ENCODE results near the gene SIAH3.

Gene SIAH3

DNA sequence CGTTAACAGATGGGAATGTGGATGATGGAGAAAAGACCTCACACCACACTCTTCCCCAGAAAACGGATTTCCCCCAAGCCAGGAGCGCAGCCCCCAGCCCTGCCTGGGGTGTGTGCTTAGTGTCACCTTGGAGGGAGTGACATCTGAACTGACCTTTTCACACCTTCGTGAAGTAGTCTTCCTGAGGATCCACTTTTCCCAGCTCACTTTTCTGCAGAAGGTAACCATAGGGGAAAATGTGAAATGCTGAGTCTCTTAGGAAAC is 26.2 kb downstream of the SIAH3 start:
- TF ChIP-seq FOXP2 (optimal IDR thresholded peaks at IDR 0.05; ENCODE audit: borderline replicate concordance, extremely low read depth, extremely low read length, insufficient read depth) = no peak
- no peak for TF ChIP-seq TAF1 (IDR thresholded peaks at IDR 0.05; ENCODE audit: borderline replicate concordance, insufficient read depth, low read length)
- no peak for TF ChIP-seq SIN3A (IDR thresholded peaks at IDR 0.05; ENCODE audit: borderline replicate concordance, insufficient read depth, low read length)

DNA sequence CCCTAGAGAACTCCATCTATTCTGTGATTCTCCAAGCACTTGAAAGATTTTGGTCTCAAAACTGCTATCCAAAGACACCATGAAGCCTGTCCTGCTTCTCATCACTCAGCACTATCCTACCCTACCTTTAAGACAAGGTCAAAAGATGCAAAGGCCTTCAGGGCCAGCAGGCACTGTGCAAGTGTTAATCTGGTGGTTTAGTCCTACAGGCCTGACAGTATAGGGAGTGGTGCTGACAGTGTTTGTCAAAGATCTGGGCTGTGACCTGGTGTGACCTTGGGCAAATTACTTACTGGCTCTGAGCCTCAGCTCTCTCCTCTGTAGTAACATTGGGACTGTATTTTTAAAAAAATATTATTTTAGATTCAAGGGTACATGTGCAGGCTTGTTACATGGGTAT is 28.0 kb downstream of the SIAH3 start:
- TF ChIP-seq FOXP2 (optimal IDR thresholded peaks at IDR 0.05; ENCODE audit: borderline replicate concordance, extremely low read depth, extremely low read length, insufficient read depth) (no peak), SIN3A (IDR thresholded peaks at IDR 0.05; ENCODE audit: borderline replicate concordance, insufficient read depth, low read length) (no peak), POLR2AphosphoS5 (IDR thresholded peaks at IDR 0.05; ENCODE audit: low read depth, low read length) (no peak), TAF1 (IDR thresholded peaks at IDR 0.05; ENCODE audit: borderline replicate concordance, insufficient read depth, low read length) (no peak)
- TF ChIP-seq, protein P1, sequence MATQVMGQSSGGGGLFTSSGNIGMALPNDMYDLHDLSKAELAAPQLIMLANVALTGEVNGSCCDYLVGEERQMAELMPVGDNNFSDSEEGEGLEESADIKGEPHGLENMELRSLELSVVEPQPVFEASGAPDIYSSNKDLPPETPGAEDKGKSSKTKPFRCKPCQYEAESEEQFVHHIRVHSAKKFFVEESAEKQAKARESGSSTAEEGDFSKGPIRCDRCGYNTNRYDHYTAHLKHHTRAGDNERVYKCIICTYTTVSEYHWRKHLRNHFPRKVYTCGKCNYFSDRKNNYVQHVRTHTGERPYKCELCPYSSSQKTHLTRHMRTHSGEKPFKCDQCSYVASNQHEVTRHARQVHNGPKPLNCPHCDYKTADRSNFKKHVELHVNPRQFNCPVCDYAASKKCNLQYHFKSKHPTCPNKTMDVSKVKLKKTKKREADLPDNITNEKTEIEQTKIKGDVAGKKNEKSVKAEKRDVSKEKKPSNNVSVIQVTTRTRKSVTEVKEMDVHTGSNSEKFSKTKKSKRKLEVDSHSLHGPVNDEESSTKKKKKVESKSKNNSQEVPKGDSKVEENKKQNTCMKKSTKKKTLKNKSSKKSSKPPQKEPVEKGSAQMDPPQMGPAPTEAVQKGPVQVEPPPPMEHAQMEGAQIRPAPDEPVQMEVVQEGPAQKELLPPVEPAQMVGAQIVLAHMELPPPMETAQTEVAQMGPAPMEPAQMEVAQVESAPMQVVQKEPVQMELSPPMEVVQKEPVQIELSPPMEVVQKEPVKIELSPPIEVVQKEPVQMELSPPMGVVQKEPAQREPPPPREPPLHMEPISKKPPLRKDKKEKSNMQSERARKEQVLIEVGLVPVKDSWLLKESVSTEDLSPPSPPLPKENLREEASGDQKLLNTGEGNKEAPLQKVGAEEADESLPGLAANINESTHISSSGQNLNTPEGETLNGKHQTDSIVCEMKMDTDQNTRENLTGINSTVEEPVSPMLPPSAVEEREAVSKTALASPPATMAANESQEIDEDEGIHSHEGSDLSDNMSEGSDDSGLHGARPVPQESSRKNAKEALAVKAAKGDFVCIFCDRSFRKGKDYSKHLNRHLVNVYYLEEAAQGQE (IDR thresholded peaks at IDR 0.05; ENCODE audit: insufficient read depth in 1 of 2, low read depth in 2 of 2, low read length in 2 of 2) = no peak

- TF ChIP-seq FOXP2 (optimal IDR thresholded peaks at IDR 0.05; ENCODE audit: borderline replicate concordance, extremely low read depth, extremely low read length, insufficient read depth) (no peak), POLR2AphosphoS5 (IDR thresholded peaks at IDR 0.05; ENCODE audit: low read depth, low read length) (no peak)
Measured at GRCh38 chr13:45821811-45822210, 29.7 kb downstream of the SIAH3 start.

DNA sequence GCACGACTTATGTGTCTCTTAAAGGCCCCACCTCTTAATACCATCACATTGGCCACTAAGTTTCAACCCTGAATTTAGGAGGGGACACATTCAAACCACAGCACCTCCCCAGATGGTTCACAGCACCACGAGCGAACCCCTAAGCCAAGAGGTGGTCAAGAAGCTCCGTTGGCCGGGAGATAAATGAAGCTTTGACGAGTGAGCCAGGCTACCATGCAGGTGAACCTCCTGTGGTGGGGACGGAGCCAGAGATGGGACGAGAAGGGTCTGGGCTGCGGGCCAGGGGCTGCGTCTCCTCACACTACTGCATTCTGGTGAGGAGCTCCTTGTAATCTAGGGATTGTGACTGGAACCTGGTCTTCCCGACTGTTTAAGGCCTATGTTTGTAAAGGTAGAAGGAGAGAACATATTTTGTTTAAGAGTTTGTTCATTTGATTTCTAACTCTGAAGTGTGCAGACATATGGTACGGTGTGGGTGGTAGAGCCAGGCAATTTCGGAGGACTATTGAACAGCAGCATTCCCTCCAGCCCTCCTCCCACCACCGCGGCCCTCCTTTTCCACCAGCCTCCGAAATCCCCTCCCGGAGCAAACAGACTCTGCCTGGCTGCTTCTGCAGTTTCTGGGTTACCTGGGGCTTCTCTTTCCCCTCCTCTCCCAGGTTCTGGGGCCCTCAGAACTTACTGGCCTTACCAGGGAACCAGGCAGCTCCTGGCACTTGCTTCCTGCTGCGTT is 31.3 kb downstream of the SIAH3 start:
- no peak for TF ChIP-seq FOXP2 (optimal IDR thresholded peaks at IDR 0.05; ENCODE audit: borderline replicate concordance, extremely low read depth, extremely low read length, insufficient read depth)
- TF ChIP-seq TAF1 (IDR thresholded peaks at IDR 0.05; ENCODE audit: borderline replicate concordance, insufficient read depth, low read length) = no peak
- TF ChIP-seq POLR2AphosphoS5 (IDR thresholded peaks at IDR 0.05; ENCODE audit: low read depth, low read length) = no peak
- no peak for TF ChIP-seq SIN3A (IDR thresholded peaks at IDR 0.05; ENCODE audit: borderline replicate concordance, insufficient read depth, low read length)
- TF ChIP-seq, protein P1 (IDR thresholded peaks at IDR 0.05; ENCODE audit: insufficient read depth in 1 of 2, low read depth in 2 of 2, low read length in 2 of 2) = no peak

DNA sequence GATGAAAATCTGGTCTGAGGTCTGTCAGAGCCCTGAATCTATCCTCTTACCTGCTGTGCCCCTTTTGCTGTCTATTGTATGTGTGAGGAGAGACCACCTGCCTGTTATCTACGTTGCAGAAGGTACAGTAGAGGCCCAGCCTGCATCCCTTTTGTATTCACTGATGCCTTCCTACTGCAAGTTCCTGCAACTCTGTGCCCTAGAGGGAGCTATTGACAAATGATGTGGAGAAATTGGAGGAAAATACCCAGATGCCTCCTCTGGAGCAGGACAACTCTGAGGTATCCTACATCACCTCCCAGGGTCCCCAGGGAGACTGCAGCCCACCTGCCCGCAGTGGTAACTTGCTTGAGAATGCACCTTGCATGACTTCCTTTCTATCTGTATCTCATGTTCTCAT is 33.7 kb downstream of the SIAH3 start:
- TF ChIP-seq SIN3A (IDR thresholded peaks at IDR 0.05; ENCODE audit: borderline replicate concordance, insufficient read depth, low read length) (no peak), FOXP2 (optimal IDR thresholded peaks at IDR 0.05; ENCODE audit: borderline replicate concordance, extremely low read depth, extremely low read length, insufficient read depth) (no peak), POLR2AphosphoS5 (IDR thresholded peaks at IDR 0.05; ENCODE audit: low read depth, low read length) (no peak), TAF1 (IDR thresholded peaks at IDR 0.05; ENCODE audit: borderline replicate concordance, insufficient read depth, low read length) (no peak)
- TF ChIP-seq, protein P1 (IDR thresholded peaks at IDR 0.05; ENCODE audit: insufficient read depth in 1 of 2, low read depth in 2 of 2, low read length in 2 of 2) = no peak

- TF ChIP-seq TAF1 (IDR thresholded peaks at IDR 0.05; ENCODE audit: borderline replicate concordance, insufficient read depth, low read length) (no peak), SIN3A (IDR thresholded peaks at IDR 0.05; ENCODE audit: borderline replicate concordance, insufficient read depth, low read length) (no peak), FOXP2 (optimal IDR thresholded peaks at IDR 0.05; ENCODE audit: borderline replicate concordance, extremely low read depth, extremely low read length, insufficient read depth) (no peak), POLR2AphosphoS5 (IDR thresholded peaks at IDR 0.05; ENCODE audit: low read depth, low read length) (no peak)
- TF ChIP-seq, protein P1 (IDR thresholded peaks at IDR 0.05; ENCODE audit: insufficient read depth in 1 of 2, low read depth in 2 of 2, low read length in 2 of 2) = no peak
Measured at GRCh38 chr13:45816427-45816826, 35.1 kb downstream of the SIAH3 start.
